K562 (cell line): ENCODE data around the gene TNPO3. TPM values are rescaled to one million over a fixed set of nuclear protein-coding genes. Genes with fewer than 3 reads are reported as not detected.

Source experiments
- ATAC-seq: fragments of 200-7000 bp; cut with Tn5 transposase; 3 replicates; pipeline ENCODE4 v1.9.1; 2020; ENCODE audit warnings: moderate library complexity
- BruUV-seq: library from RNA; stranded (reverse); fragments of 400-500 nt; replicated peaks from 2 replicates; lab custom pipeline; 2021; lab: Mats Ljungman, UMichigan
- CTCF ChIA-PET: fragments of 300-600 bp; formaldehyde crosslinking; extraction: SDS; loops from one replicate; lab custom pipeline; 2021; ENCODE audit warnings: low intra/inter-chr PET ratio; lab: Yijun Ruan, JAX
- POLR2A ChIA-PET: fragments of 300-600, 350-650 bp; sonication (Branson Sonifier 250); formaldehyde crosslinking; extraction: SDS; loops from one replicate; lab custom pipeline; 2021; ENCODE audit warnings: antibody characterized with exemption, inconsistent platforms; lab: Yijun Ruan, JAX
- DNase-seq, 4 experiments: peaks; one replicate each; pipeline versions ENCODE4 v3.0.0 to v3.0.0-alpha.2; 2011 to 2018; ENCODE audit warnings: low spot score in 3 of 4, mixed read lengths in 3 of 4; ENCODE audit errors: extremely low read depth in 1 of 4
- FAIRE-seq: peaks from 2 replicates; lab custom pipeline; 2011; peaks lifted over from hg19 to GRCh38; lab: Jason Lieb, UNC
- H2AFZ ChIP-seq: 2 replicates; pipeline ENCODE4 v1.6.0; 2011; ENCODE audit warnings: low read depth, low read length, control low read depth, inconsistent platforms
- H3K27ac ChIP-seq: fragments of 200-600 bp; 3 replicates; pipeline ENCODE4 v1.8.0; 2011; ENCODE audit warnings: low read depth, mild to moderate bottlenecking, control low read depth, inconsistent platforms, low read length, moderate library complexity, mixed read lengths; ENCODE audit errors: extremely low read depth
- H3K27me3 ChIP-seq, 2 experiments: fragments of 300-600 bp in 1 of 2; 2 replicates in 1 of 2; 3 replicates in 1 of 2; pipeline versions ENCODE4 v1.6.0 to v1.8.0; 2011; ENCODE audit warnings: inconsistent platforms in 2 of 2, low read length in 2 of 2, mild to moderate bottlenecking in 1 of 2, mixed read lengths in 1 of 2, moderate library complexity in 1 of 2; ENCODE audit not compliant: control insufficient read depth in 2 of 2, insufficient read depth in 2 of 2
- H3K36me3 ChIP-seq: fragments of 300-600 bp; 3 replicates; pipeline ENCODE4 v1.8.0; 2011; ENCODE audit warnings: mild to moderate bottlenecking, low read length, inconsistent platforms; ENCODE audit not compliant: control insufficient read depth, insufficient read depth
- H3K4me1 ChIP-seq, 2 experiments: fragments of 200-600 bp in 1 of 2; replicated peaks in 1 of 2; 2 replicates in 1 of 2; 3 replicates in 1 of 2; pipeline versions ENCODE4 v1.5.1 to v1.8.0; 2011; ENCODE audit warnings: inconsistent platforms in 2 of 2, low read length in 2 of 2, mild to moderate bottlenecking in 1 of 2, mixed read lengths in 1 of 2, moderate library complexity in 1 of 2; ENCODE audit not compliant: control insufficient read depth in 2 of 2, insufficient read depth in 2 of 2
- H3K4me2 ChIP-seq: 2 replicates; pipeline ENCODE4 v1.6.1; 2011; ENCODE audit warnings: low read length, control low read depth, inconsistent platforms, mixed read lengths; ENCODE audit not compliant: insufficient read depth
- H3K4me3 ChIP-seq: fragments of 200-600 bp; sonication (generic), shearing (Covaris generic); 2 replicates; pipeline ENCODE4 v1.5.1; 2016; ENCODE audit warnings: control low read depth, inconsistent platforms
- H3K79me2 ChIP-seq: fragments of 200-600 bp; 3 replicates; pipeline ENCODE4 v1.8.0; 2011; ENCODE audit warnings: low read length, inconsistent platforms; ENCODE audit not compliant: control insufficient read depth, insufficient read depth
- H3K9ac ChIP-seq, 2 experiments: 2 replicates each; pipeline versions ENCODE4 v1.6.0 to v1.6.1; 2011; ENCODE audit warnings: low read depth in 2 of 2, low read length in 2 of 2, control low read depth in 1 of 2, inconsistent platforms in 1 of 2, mild to moderate bottlenecking in 1 of 2, mixed read lengths in 1 of 2; ENCODE audit not compliant: insufficient read depth in 1 of 2
- H3K9me1 ChIP-seq: one replicate; pipeline ENCODE4 v1.6.0; 2011; ENCODE audit warnings: inconsistent platforms, mild to moderate bottlenecking, low read length, moderate library complexity; ENCODE audit not compliant: control insufficient read depth, insufficient read depth
- H3K9me3 ChIP-seq: replicated peaks from 2 replicates; pipeline ENCODE4 v1.5.1; 2011; ENCODE audit warnings: low read depth, low read length, inconsistent platforms; ENCODE audit not compliant: control insufficient read depth, insufficient read depth
- H4K20me1 ChIP-seq: replicated peaks from 2 replicates; pipeline ENCODE4 v1.6.1; 2011; ENCODE audit warnings: low read length, inconsistent platforms, mixed read lengths; ENCODE audit not compliant: control insufficient read depth, insufficient read depth
- BRF2 ChIP-seq: IDR thresholded peaks from 3 replicates; pipeline ENCODE4 v1.6.1; 2011; ENCODE audit warnings: borderline replicate concordance, mild to moderate bottlenecking; ENCODE audit not compliant: insufficient read length, insufficient read depth
- C11orf30 ChIP-seq: fragments of 450-650 bp; IDR thresholded peaks from 2 replicates; pipeline ENCODE4 v1.6.1; 2016; ENCODE audit warnings: low read depth, mild to moderate bottlenecking
- HSF4 ChIP-seq: fragments of 250-450 bp; sonication (Bioruptor Pico); IDR thresholded peaks from 2 replicates; pipeline ENCODE4 v2.1.2; 2022; ENCODE audit warnings: mild to moderate bottlenecking, moderate library complexity, borderline replicate concordance
- MEIS2 ChIP-seq: fragments of 450-650 bp; IDR thresholded peaks from 2 replicates; pipeline ENCODE4 v1.6.1; 2014; ENCODE audit warnings: mild to moderate bottlenecking; ENCODE audit not compliant: partially characterized antibody
- RBM14 ChIP-seq: fragments of 200-400 bp; formaldehyde crosslinking; IDR thresholded peaks from 2 replicates; pipeline ENCODE4 v1.6.1; 2018; ENCODE audit warnings: low read depth, mild to moderate bottlenecking, low read length, moderate library complexity, borderline replicate concordance; ENCODE audit not compliant: insufficient read depth
- SMARCA4 ChIP-seq: fragments of 450-650 bp; IDR thresholded peaks from 2 replicates; pipeline ENCODE4 v1.6.1; 2016
- SRSF1 ChIP-seq: fragments of 200-400 bp; formaldehyde crosslinking; IDR thresholded peaks from 2 replicates; pipeline ENCODE4 v1.6.1; 2017; ENCODE audit warnings: mild to moderate bottlenecking, low read depth, low read length, moderate library complexity
- TARDBP ChIP-seq: fragments of 450-650 bp; IDR thresholded peaks from 2 replicates; pipeline ENCODE4 v1.6.1; 2016
- TBL1XR1 ChIP-seq, 2 experiments: IDR thresholded peaks; 2 replicates each; pipeline ENCODE4 v1.6.1; 2012; ENCODE audit warnings: improper control_type of control experiment in 2 of 2, low read length in 2 of 2, mild to moderate bottlenecking in 1 of 2
- XRCC3 ChIP-seq: fragments of 450-650 bp; IDR thresholded peaks from 2 replicates; pipeline ENCODE4 v1.6.1; 2017; ENCODE audit warnings: mild to moderate bottlenecking, moderate library complexity
- ZNF280B ChIP-seq: fragments of 250-450 bp; sonication (Bioruptor Pico); IDR thresholded peaks from 2 replicates; pipeline ENCODE4 v1.5.1; 2021; ENCODE audit warnings: mild to moderate bottlenecking
- ZNF699 ChIP-seq: fragments of 250-450 bp; sonication (Bioruptor Pico); IDR thresholded peaks from 2 replicates; pipeline ENCODE4 v1.8.0; 2021; ENCODE audit warnings: mild to moderate bottlenecking, moderate library complexity; ENCODE audit not compliant: insufficient replicate concordance
- WGBS: fragments of 100-300 bp; shearing (Covaris generic); methylation state at CpG from one replicate; pipeline ENCODE4 v1.1.6; 2016; ENCODE audit warnings: low coverage, mixed read lengths; ENCODE audit not compliant: insufficient coverage; ENCODE audit errors: missing lambda C conversion rate; 5-methylcytosine and 5-hydroxymethylcytosine counted together
- in situ Hi-C: fragments of 300-500 bp; cut with MboI; formaldehyde crosslinking; loops from 4 replicates; pipeline ENCODE4 v1.15.0; 2018; ENCODE audit warnings: inconsistent platforms, mixed read lengths
- intact Hi-C: fragments of 100-400 bp; cut with micrococcal nuclease; formaldehyde crosslinking; loops from 2 replicates; pipeline ENCODE4 v1.14.2; 2022
- polyA plus RNA-seq, 8 experiments: library from polyadenylated mRNA; depleted of rRNA in 4 of 8; stranded (reverse) in 5 of 8; unstranded in 3 of 8; fragments of >200 nt; fragmentation: Nextera tagmentation in 2 of 8; fragmentation: Illumina TruSeq in 1 of 8; extraction: Ambion mirVana in 2 of 8; extraction: Trizol in 1 of 8; gene quantifications; 2 replicates each; pipeline versions ENCODE4 v1.2.1 to v1.2.3, GENCODE V29; 2011 to 2014; ENCODE audit warnings: inconsistent platforms in 1 of 8, missing spikeins in 1 of 8
- total RNA-seq, 7 experiments: library from RNA; depleted of rRNA in 6 of 7; stranded (reverse); fragments of >200 nt in 6 of 7; fragmentation: Illumina TruSeq in 2 of 7; extraction: Trizol in 2 of 7; gene quantifications; 2 replicates each; pipeline versions ENCODE4 v1.2.1 to v1.2.3, GENCODE V29; 2011 to 2021; ENCODE audit warnings: low replicate concordance in 1 of 7
- TF ChIP-seq, protein P1 (sequence below): fragments of 450-650 bp; IDR thresholded peaks from 2 replicates; pipeline ENCODE4 v1.6.1; 2016; ENCODE audit warnings: missing biosample characterization, missing genetic modification characterization
- TF ChIP-seq, protein P2 (sequence below): sonication (generic); formaldehyde crosslinking; IDR thresholded peaks from 2 replicates; pipeline ENCODE4 v1.8.0; 2022; ENCODE audit warnings: mild to moderate bottlenecking, missing genetic modification reagents, borderline replicate concordance

Gene TNPO3
- total and polyA plus RNA-seq, 9 of the 15 experiments (the other 6 are each of a cell fraction or from before 2014, with no cell fraction given): 35.8 to 125 (median 110) TPM

DNA sequence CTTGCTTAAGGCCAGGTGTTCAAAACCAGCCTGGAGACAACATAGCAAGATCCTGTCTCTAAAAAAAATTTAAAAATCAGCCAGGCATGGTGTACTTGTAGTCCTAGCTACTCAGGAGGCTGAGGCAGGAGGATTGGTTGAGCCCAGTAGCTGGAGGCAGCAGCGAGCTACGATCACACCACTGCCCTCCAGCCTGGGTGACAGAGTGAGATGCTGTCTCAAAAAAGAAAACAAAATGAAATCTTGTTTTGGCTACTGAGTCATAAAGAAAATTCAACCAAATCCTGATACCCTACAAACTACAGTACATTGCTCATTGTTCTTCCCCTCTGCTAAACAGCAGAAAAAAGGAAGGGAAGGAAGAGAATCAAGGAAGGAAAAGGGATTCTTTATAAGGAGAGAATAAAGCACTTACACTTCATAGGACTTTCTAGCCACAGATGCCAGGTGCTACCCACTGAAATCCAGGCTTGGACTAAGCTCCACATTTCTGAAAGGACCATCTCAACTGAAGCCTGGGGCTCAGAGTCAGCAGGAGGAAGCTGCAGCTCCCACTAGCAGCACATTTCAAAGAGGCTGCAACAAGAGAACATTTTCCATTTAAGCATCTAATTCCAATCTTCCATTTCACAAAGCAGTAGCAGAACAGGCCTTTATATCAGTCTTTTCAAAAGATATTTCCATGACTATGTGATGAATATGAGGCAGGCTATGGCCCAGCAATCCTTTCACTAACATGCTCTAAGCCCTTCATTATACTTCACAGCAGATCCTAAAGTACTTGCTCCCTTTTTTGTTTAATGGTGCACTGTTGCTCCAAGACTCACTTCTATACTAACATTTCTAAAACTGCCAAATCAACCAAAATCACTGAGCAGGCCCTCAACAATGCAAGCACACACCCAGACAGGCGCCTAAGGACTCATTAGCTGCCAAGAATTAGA, 13.5 kb downstream of the TNPO3 start:
- no peak overlapping the region for H3K9ac ChIP-seq
- no peak for FAIRE-seq
- no peaks in the 10 kb centered on the region for H3K9me3 ChIP-seq
- no peak for DNase-seq
- H3K4me3 ChIP-seq: no peak overlapping the region
- no peak overlapping the region for H2AFZ ChIP-seq
- CTCF ChIA-PET: interaction anchor here (0.5 kb wide), 1 partner anchor 50 kb away, joined by 3 read pairs; no protein-coding TSS in a partner anchor
- H3K36me3 ChIP-seq: peaks cover 71% of the 10 kb centered on the region
- 82% methylated on average over 3 of the region's 3 CpGs for WGBS
- H3K27me3 ChIP-seq: no peaks in the 10 kb centered on the region
- no peak overlapping the region for H3K27ac ChIP-seq
- in situ Hi-C loops: no loop called here
- intact Hi-C loops: no loop called here
- peaks cover 99% of the 10 kb centered on the region for H3K79me2 ChIP-seq
- H3K9me1 ChIP-seq: no peaks in the 10 kb centered on the region
- POLR2A ChIA-PET: interaction anchor here (0.6 to 1.9 kb wide), 9 partner anchors 9 to 25 kb away, joined by 3 to 11 read pairs (median 4); partner anchors contain the start of gene TNPO3
- H4K20me1 ChIP-seq: peaks cover 25% of the 10 kb centered on the region
- TF ChIP-seq TBL1XR1 (IDR thresholded peaks at IDR 0.05; ENCODE audit: low read length in 2 of 2) (no peak), RBM14 (no peak), TARDBP (no peak), ZNF280B (no peak), XRCC3 (no peak), SRSF1 (no peak), ZNF699 (CRISPR knock-in tag) (no peak), HSF4 (no peak), MEIS2 (no peak), C11orf30 (no peak), BRF2 (no peak), SMARCA4 (no peak)
- TF ChIP-seq, protein P1, sequence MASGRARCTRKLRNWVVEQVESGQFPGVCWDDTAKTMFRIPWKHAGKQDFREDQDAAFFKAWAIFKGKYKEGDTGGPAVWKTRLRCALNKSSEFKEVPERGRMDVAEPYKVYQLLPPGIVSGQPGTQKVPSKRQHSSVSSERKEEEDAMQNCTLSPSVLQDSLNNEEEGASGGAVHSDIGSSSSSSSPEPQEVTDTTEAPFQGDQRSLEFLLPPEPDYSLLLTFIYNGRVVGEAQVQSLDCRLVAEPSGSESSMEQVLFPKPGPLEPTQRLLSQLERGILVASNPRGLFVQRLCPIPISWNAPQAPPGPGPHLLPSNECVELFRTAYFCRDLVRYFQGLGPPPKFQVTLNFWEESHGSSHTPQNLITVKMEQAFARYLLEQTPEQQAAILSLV (tag): no peak
- TF ChIP-seq, protein P2, sequence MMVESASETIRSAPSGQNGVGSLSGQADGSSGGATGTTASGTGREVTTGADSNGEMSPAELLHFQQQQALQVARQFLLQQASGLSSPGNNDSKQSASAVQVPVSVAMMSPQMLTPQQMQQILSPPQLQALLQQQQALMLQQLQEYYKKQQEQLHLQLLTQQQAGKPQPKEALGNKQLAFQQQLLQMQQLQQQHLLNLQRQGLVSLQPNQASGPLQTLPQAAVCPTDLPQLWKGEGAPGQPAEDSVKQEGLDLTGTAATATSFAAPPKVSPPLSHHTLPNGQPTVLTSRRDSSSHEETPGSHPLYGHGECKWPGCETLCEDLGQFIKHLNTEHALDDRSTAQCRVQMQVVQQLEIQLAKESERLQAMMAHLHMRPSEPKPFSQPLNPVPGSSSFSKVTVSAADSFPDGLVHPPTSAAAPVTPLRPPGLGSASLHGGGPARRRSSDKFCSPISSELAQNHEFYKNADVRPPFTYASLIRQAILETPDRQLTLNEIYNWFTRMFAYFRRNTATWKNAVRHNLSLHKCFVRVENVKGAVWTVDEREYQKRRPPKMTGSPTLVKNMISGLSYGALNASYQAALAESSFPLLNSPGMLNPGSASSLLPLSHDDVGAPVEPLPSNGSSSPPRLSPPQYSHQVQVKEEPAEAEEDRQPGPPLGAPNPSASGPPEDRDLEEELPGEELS: no peak
- peak; percentile 12; the same call in 1 of the 3 replicates for ATAC-seq
- H3K4me1 ChIP-seq: peaks cover 0 to 2% of the 10 kb centered on the region in 2 experiments; a peak in 2 of 5 replicates
- no peak overlapping the region for H3K4me2 ChIP-seq
- no TSS peak for BruUV-seq
